Endothelial cell of umbilical vein (primary cell): ENCODE data around the gene TREML2. TPM values are rescaled to one million over a fixed set of nuclear protein-coding genes. Genes with fewer than 3 reads are reported as not detected.

ENCODE experiments used
- BruUV-seq: library from RNA; stranded (reverse); fragments of 400-500 nt; replicated peaks from 2 replicates; lab custom pipeline; 2021; lab: Mats Ljungman, UMichigan
- CTCF ChIA-PET: fragments of 300-600, 350-600 bp; sonication (Branson Sonifier 250); formaldehyde crosslinking; loops from one replicate; lab custom pipeline; 2021; ENCODE audit warnings: antibody characterized with exemption, inconsistent platforms; lab: Charles Lee
- POLR2A ChIA-PET: fragments of 300-600, 350-600 bp; sonication (Branson Sonifier 250); formaldehyde crosslinking; loops from one replicate; lab custom pipeline; 2021; ENCODE audit warnings: antibody characterized with exemption, inconsistent platforms; lab: Charles Lee
- DNase-seq: peaks from one replicate; pipeline ENCODE4 v3.0.0-alpha.2; 2011; ENCODE audit warnings: low read depth, low spot score
- FAIRE-seq: peaks from 2 replicates; lab custom pipeline; 2011; peaks lifted over from hg19 to GRCh38; lab: Jason Lieb, UNC
- H2AFZ ChIP-seq: 2 replicates; pipeline ENCODE4 v1.6.0; 2012; ENCODE audit warnings: low read depth, low read length, control low read depth, inconsistent platforms
- H3K27ac ChIP-seq: 2 replicates; pipeline ENCODE4 v1.5.1; 2011; ENCODE audit warnings: low read depth, mild to moderate bottlenecking, control low read depth, low read length, moderate library complexity; ENCODE audit not compliant: insufficient read depth
- H3K27me3 ChIP-seq, 2 experiments: 2 replicates each; pipeline versions ENCODE4 v1.6.0 to v1.6.1; 2011; ENCODE audit warnings: low read length in 2 of 2, mixed read lengths in 1 of 2; ENCODE audit not compliant: control insufficient read depth in 2 of 2, insufficient read depth in 2 of 2
- H3K36me3 ChIP-seq, 2 experiments: 2 replicates in 1 of 2; 3 replicates in 1 of 2; pipeline ENCODE4 v1.5.1; 2011; ENCODE audit warnings: low read length in 2 of 2, mild to moderate bottlenecking in 1 of 2, moderate library complexity in 1 of 2; ENCODE audit not compliant: control insufficient read depth in 2 of 2, insufficient read depth in 2 of 2; ENCODE audit errors: extremely low read depth in 1 of 2
- H3K4me1 ChIP-seq: 3 replicates; pipeline ENCODE4 v1.5.1; 2011; ENCODE audit warnings: mild to moderate bottlenecking, low read length; ENCODE audit not compliant: control insufficient read depth, insufficient read depth; ENCODE audit errors: extremely low read depth
- H3K4me2 ChIP-seq: 2 replicates; pipeline ENCODE4 v1.6.1; 2011; ENCODE audit warnings: low read length, control low read depth, mixed read lengths; ENCODE audit not compliant: insufficient read depth
- H3K4me3 ChIP-seq, 3 experiments: fragments of 200-600 bp in 1 of 3; sonication (generic), shearing (Covaris generic) in 1 of 3; replicated peaks in 1 of 3; 2 replicates each; pipeline ENCODE4 v1.5.1; 2011 to 2016; ENCODE audit warnings: control low read depth in 3 of 3, low read length in 3 of 3, mild to moderate bottlenecking in 2 of 3, inconsistent platforms in 1 of 3, low read depth in 1 of 3, moderate library complexity in 1 of 3; ENCODE audit not compliant: insufficient read depth in 1 of 3
- H3K79me2 ChIP-seq: 2 replicates; pipeline ENCODE4 v1.6.0; 2012; ENCODE audit warnings: low read length, inconsistent platforms; ENCODE audit not compliant: control insufficient read depth, insufficient read depth
- H3K9ac ChIP-seq: replicated peaks from 2 replicates; pipeline ENCODE3; 2011; ENCODE audit warnings: low read length, control low read depth; ENCODE audit not compliant: insufficient read depth; ENCODE audit errors: extremely low read depth
- H3K9me1 ChIP-seq: replicated peaks from 3 replicates; pipeline ENCODE4 v1.6.0; 2011; ENCODE audit warnings: mild to moderate bottlenecking, low read length; ENCODE audit not compliant: control insufficient read depth, insufficient read depth; ENCODE audit errors: extremely low read depth
- H3K9me3 ChIP-seq: replicated peaks from 2 replicates; pipeline ENCODE4 v1.5.1; 2012; ENCODE audit warnings: low read length, inconsistent platforms; ENCODE audit not compliant: control insufficient read depth, insufficient read depth
- H4K20me1 ChIP-seq: replicated peaks from 2 replicates; pipeline ENCODE3; 2011; ENCODE audit warnings: mild to moderate bottlenecking, low read length; ENCODE audit not compliant: control insufficient read depth, insufficient read depth; ENCODE audit errors: extremely low read depth
- EZH2 ChIP-seq: IDR thresholded peaks from 2 replicates; pipeline ENCODE4 v1.6.1; 2012; ENCODE audit warnings: borderline replicate concordance, low read depth, mild to moderate bottlenecking, moderate library complexity, low read length, inconsistent platforms; ENCODE audit not compliant: severe bottlenecking
- FOS ChIP-seq: IDR thresholded peaks from 2 replicates; pipeline ENCODE4 v1.6.1; 2011; ENCODE audit warnings: mild to moderate bottlenecking, low read length, moderate library complexity, borderline replicate concordance; ENCODE audit not compliant: insufficient read depth
- GATA2 ChIP-seq: IDR thresholded peaks from 2 replicates; pipeline ENCODE4 v1.7.0; 2011; ENCODE audit warnings: low read depth, mild to moderate bottlenecking, moderate library complexity, mixed read lengths, low read length; ENCODE audit not compliant: insufficient read length, insufficient read depth
- JUN ChIP-seq: IDR thresholded peaks from 2 replicates; pipeline ENCODE4 v1.6.1; 2011; ENCODE audit warnings: borderline replicate concordance, low read depth; ENCODE audit not compliant: insufficient read length, insufficient read depth
- MAX ChIP-seq: IDR thresholded peaks from 2 replicates; pipeline ENCODE4 v1.6.1; 2011; ENCODE audit not compliant: insufficient read depth, insufficient read length
- MYC ChIP-seq: IDR thresholded peaks from one replicate; pipeline ENCODE4 v1.6.1; 2011; ENCODE audit warnings: mild to moderate bottlenecking, low read depth, low read length
- POLR2A ChIP-seq: IDR thresholded peaks from 2 replicates; pipeline ENCODE4 v1.6.1; 2012; ENCODE audit warnings: low read depth, mild to moderate bottlenecking, control low read depth, low read length
- POLR2AphosphoS5 ChIP-seq: IDR thresholded peaks from 2 replicates; pipeline ENCODE4 v1.6.1; 2012; ENCODE audit warnings: low read depth, mild to moderate bottlenecking, control low read depth, low read length, moderate library complexity; ENCODE audit not compliant: insufficient read depth
- dilution Hi-C: fragments of 300-500 bp; cut with MboI; formaldehyde crosslinking; loops from one replicate; pipeline ENCODE4 v1.15.0; 2019; ENCODE audit warnings: low sequenced_read_pairs; ENCODE audit not compliant: extremely low pct_ligation_motif_present
- intact Hi-C: fragments of 100-400 bp; cut with micrococcal nuclease; formaldehyde crosslinking; loops from one replicate; pipeline ENCODE4 v1.10.0; 2022
- polyA plus RNA-seq, 4 experiments: library from polyadenylated mRNA; depleted of rRNA in 3 of 4; stranded (reverse) in 3 of 4; unstranded in 1 of 4; fragments of >200 nt; gene quantifications; 2 replicates each; pipeline versions ENCODE4 v1.2.1 to v1.2.3, GENCODE V29; 2011 to 2012; ENCODE audit warnings: missing spikeins in 1 of 4
- total RNA-seq: library from RNA; stranded (reverse); gene quantifications from 2 replicates; pipeline ENCODE4 v1.2.3, GENCODE V29; 2021
- TF ChIP-seq, protein P1 (sequence below), 2 donors: IDR thresholded peaks; 1 replicate in 1 of 2; 2 replicates in 1 of 2; pipeline ENCODE4 v1.5.1; 2011; ENCODE audit warnings: low read length in 2 of 2, mild to moderate bottlenecking in 2 of 2, moderate library complexity in 2 of 2, control low read depth in 1 of 2, inconsistent platforms in 1 of 2, low read depth in 1 of 2; ENCODE audit not compliant: insufficient read depth in 1 of 2; ENCODE audit errors: extremely low read depth in 1 of 2

The TREML2 gene
- total and polyA plus RNA-seq, 2 donors (not counting 3 experiments of a cell fraction or from before 2014, with no cell fraction given): not detected

DNA sequence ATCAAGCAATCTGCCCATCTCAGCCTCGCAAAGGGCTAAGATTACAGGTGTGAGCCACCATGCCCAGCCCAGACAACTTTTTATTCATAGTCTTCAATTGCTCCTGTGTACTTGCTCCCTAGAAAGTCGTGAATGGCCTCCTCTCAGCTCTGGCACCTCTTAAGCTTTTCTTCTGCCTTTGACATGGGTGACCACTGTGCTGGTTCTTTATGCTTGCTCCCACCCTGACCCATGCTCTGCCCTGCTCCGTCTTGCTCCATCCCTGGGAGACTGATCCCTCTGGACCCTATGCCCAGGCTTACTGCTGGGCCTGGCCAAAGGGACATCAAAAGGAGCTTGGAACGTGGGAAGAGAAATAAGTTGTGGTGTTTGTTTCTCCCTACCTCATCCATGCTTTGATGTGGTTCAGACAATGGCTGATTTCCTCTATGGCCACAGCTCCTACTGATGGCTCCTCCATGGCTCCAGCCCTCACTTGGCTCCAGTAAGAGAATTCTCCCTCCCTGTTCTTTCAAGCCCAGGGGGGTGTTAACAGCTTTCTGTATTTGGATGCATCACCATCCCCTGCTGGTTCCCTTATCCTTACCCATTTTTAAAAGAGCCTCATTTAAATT lies 30.3 kb downstream of the TREML2 start:
- Histone ChIP-seq H3K4me2 (no peak overlapping the region), H3K36me3 (no peaks in the 10 kb centered on the region), H3K27me3 (peaks cover 2% of the 10 kb centered on the region in 2 experiments), H3K9me1 (no peaks in the 10 kb centered on the region), H3K9me3 (no peaks in the 10 kb centered on the region), H2AFZ (no peak overlapping the region), H3K4me1 (no peaks in the 10 kb centered on the region), H4K20me1 (no peaks in the 10 kb centered on the region), H3K79me2 (no peaks in the 10 kb centered on the region), H3K4me3 (no peak overlapping the region), H3K9ac (no peak overlapping the region), H3K27ac (no peak overlapping the region)
- TF ChIP-seq, protein P1, sequence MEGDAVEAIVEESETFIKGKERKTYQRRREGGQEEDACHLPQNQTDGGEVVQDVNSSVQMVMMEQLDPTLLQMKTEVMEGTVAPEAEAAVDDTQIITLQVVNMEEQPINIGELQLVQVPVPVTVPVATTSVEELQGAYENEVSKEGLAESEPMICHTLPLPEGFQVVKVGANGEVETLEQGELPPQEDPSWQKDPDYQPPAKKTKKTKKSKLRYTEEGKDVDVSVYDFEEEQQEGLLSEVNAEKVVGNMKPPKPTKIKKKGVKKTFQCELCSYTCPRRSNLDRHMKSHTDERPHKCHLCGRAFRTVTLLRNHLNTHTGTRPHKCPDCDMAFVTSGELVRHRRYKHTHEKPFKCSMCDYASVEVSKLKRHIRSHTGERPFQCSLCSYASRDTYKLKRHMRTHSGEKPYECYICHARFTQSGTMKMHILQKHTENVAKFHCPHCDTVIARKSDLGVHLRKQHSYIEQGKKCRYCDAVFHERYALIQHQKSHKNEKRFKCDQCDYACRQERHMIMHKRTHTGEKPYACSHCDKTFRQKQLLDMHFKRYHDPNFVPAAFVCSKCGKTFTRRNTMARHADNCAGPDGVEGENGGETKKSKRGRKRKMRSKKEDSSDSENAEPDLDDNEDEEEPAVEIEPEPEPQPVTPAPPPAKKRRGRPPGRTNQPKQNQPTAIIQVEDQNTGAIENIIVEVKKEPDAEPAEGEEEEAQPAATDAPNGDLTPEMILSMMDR (IDR thresholded peaks at IDR 0.05; ENCODE audit: extremely low read depth in 1 of 2, insufficient read depth in 1 of 2, low read depth in 1 of 2, low read length in 2 of 2): no peak
- TF ChIP-seq POLR2A: no peak
- TF ChIP-seq GATA2: no peak
- no peak for TF ChIP-seq MYC
- no peak for TF ChIP-seq MAX
- no peak for TF ChIP-seq POLR2AphosphoS5
- TF ChIP-seq JUN: no peak
- no peak for TF ChIP-seq EZH2
- TF ChIP-seq FOS: no peak
- dilution Hi-C loops: no loop called here
- POLR2A ChIA-PET: no interaction called here
- CTCF ChIA-PET: interaction anchor here (5.0 kb wide), 1 partner anchor 12 kb away, joined by 28 read pairs; no protein-coding TSS in a partner anchor
- DNase-seq (no peak), FAIRE-seq (no peak)
- intact Hi-C loops: no loop called here
- BruUV-seq: no TSS peak
